Muscle of arm (tissue), 12 donors: ENCODE data around the gene C14orf93. TPM values are rescaled to one million over a fixed set of nuclear protein-coding genes. Genes with fewer than 3 reads are reported as not detected.
A peak's percentile ranks its signal among the peaks of the same experiment; 100 is the strongest.

ENCODE experiments used
- DNase-seq: peaks from one replicate; pipeline ENCODE4 v3.0.0-alpha.2; 2013
- polyA plus RNA-seq, 12 donors: library from polyadenylated mRNA; unstranded; fragments of 120-200 nt; gene quantifications; one replicate each; pipeline ENCODE4 v1.2.1, GENCODE V29; 2013; ENCODE audit not compliant: insufficient read length in 12 of 12

C14orf93 gene
- polyA plus RNA-seq, 12 donors = 8.9 to 17.0 (median 11.6) TPM; not detected in 1

DNA sequence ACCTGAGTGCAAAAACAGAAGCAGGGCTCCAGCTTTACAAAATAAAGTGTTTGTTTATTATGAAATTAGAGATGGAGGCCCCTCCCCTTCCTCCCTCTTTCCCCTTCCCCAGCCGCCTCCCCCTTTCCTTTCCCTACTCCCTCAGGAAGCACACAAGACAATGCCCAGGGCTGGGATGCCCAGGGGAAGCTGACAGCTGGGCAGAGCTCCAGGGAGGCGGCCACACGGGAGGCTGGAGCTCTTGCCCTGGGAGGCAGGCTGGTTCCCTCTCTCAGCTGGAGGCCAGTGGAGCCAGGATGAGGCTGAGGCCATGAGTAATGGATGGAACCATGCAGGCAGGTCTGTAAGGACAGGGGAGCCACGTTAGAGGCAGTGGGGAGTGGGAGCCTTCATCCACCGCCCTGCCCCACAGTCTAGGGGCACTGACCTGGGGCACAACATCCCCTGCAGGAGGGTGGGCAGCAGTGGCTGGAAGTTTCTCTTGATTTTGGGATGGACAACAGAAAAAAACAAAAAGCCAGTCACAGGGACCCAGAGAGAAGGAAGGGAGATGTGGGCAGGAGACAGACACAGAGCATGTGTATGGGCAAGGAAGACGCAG is 37.2 kb upstream of the C14orf93 start:
- no peak for DNase-seq

DNA sequence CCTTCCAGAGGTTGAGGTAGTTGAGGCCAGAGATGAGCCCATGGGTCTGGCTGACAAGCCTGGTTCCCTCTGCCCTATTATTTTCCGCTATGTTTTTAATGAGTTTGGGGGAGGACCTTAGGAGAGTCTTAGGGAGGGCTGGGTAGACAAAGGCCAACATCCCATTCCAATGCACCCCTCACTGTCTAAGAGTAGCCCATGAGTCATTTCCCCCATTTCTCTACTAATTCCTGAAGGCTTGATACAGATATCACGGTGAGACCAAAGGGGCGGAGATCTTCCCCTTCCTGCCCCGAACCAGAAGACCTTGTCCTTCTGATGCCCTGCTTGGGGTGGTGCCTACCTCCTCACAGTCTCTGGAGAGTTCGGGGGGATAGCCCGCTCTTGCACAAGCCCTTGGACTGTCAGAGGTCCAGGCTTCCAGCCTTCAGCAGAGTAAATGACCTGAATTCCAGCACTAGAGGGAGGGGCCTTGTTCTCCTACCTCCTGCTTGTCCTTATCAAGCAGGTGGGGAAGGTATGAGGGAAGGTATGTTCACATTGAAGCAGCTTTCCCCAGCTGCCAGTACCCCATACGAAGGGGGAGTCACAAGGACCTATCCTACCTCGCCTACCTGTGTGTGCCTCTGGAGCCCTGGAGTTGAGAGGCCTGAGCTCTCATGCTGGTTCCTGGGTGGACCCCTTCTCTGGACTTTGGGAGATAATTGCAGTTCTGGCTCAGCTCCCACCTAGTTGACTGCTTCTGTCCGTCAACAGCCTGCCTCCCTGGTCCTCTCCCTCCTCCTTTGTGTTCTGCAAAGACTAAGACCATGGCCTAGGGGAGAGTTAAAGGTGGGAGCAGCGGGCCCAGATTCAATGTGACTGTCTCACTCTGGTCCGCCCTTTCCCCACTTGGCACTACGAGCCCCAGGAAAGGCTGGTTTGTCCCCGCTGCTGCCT is 35.7 kb upstream of the C14orf93 start:
- DNase-seq = no peak

DNA sequence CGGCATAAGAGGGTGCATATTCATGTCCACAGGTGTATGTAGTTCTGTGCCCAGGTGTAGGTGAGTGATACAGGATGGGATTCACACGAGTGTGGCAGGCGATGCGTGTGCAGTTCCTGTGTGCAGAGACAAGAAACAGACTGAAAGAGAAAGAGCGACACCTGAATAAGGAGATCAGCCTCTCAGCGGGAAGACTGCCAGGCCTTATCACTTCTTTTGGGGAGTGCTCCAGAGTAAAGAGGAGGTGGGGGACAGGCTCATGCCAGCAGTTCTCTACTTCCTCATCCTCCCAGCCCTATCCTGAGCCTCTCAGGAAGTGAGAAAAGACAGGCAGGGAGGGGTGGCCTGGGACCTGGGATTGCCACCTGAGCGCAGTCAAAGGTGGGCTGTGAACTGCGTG is 34.9 kb upstream of the C14orf93 start:
- DNase-seq = no peak

DNA sequence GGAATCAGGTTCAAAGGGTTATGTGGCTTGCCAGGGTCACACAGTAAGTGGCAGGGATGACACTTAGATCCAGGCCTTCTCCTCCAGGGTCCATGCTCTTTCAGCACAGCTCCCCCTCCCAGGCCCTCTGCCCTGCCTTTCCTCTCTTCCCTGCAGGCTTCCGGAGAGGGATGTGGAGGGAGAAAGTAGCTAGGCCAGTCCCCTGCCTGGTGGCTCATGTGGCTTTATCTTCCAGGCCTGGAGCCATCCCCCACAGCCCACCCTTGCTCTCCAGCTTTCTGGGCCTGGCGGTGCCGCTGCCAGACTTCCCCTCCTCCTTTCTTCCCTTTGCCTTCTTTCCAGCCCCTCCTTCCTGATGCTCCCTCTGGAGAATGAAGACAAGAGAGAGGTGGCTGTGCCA is 33.8 kb upstream of the C14orf93 start:
- no peak for DNase-seq

DNA sequence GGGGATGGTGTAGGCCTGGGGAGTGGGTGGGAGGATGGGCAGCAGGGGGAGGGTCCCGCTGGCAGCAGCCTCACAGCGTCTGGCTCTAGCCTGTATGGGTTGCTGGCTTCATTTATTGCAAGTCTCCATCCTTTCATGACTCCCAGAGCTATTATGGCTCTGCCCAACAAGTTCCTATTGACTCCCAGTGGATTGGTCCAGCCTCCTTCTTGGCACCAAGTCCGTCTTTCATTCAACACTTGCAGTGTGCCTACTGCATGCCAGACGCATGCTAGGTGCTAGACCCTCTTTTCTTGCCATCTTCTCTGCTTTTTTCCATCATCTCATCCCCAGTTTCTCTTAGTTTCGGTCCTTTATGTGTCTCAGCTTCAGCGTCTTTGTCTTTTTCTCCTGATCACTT is 33.2 kb upstream of the C14orf93 start:
- no peak for DNase-seq

DNA sequence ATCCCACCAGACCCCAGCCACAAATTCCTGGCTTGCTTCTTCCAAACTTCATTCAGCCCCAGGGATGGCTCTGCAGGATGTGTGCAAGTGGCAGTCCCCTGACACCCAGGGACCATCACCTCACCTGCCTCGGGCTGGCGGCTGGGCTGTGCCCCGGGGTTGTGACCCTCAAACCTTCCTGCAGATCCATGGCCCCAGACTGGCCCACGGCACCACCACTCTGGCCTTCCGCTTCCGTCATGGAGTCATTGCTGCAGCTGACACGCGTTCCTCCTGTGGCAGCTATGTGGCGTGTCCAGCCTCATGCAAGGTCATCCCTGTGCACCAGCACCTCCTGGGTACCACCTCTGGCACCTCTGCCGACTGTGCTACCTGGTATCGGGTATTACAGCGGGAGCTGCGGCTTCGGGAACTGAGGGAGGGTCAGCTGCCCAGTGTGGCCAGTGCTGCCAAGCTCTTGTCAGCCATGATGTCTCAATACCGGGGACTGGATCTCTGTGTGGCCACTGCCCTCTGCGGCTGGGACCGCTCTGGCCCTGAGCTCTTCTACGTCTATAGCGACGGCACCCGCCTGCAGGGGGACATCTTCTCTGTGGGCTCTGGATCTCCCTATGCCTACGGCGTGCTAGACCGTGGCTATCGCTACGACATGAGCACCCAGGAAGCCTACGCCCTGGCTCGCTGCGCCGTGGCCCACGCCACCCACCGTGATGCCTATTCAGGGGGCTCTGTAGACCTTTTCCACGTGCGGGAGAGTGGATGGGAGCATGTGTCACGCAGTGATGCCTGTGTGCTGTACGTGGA is 32.4 kb upstream of the C14orf93 start, which contains the start of gene PSMB11:
Gene PSMB11 (plus strand): TSS at position 51 of the 804 bp plus-strand sequence. CDS start 14 bp downstream, at position 65.
- no peak for DNase-seq

DNA sequence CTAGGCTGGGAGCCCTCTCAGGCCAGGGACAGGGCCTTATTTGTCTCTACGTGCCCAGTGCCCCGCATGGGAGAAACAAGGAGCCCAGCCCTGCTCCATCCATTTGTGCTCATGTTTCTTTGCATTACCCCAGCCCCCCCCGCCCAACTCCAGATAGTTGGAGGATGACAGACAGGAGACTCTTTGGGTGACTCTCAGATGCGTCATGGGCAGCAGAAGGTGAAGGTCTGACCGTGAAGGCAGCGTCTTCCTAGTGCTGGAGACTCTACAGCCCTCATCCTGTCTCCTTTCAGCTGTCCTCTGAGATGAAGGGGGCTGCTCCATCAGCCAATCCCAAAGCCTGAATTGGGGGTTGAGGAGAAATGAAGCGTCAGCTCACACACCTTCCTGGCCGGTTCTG is 31.8 kb upstream of the C14orf93 start:
- DNase-seq = no peak

DNA sequence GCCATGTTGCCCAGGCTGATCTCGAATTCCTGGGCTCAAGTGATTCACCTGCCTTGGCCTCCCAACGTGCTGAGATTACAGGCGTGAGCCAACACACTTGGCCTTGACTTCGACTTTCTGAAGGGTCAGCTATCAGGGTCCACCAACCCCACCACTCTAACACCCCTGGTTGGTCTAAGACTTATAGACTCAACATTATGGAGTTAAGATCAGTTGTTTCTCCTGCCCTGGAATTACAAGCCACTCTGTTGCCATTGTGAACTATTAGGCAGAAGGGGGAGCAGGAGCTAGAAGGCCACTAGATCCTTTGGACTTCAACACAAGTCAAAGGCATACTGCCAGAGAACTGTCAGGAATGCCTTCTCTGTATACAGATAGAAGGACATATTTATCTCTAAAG is 30.2 kb upstream of the C14orf93 start:
- DNase-seq = no peak

DNA sequence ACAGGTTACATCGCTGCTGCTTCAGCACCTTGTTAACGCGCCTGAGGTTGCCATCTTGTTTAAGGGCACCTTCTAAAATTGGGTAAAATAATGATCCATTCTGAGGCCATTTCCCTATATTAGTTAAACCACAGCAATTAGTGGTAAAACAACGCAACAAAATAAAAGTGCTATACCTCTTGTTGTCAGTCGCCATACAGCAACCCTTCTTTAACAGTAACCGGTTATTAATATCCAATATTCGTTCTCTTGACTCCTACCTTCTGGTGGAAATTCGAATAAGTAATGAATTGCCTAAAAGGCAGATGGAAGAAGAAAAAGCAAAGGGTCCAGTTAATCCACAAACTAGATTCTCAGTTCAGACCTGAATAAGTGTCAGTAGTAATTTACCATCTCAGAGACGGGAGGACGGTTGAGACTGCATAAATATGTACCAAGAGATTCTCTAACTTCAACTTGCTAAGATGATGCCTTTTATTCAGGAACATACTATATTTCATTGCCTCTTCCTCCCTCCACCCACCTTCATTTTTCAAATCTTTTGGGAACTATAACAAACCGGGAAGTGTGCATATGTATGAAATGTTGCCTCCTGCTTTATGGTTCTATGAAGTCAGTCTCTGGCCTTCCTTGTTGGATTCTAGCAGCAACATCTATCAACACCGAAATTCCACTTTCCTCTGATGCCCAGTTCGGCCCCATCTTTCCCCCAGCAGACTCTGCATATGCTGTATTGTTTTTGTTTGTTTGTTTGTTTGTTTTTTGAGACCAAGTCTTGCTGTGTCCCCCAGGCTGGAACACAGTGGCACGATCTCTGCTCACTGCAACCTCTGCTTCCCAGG is 25.6 kb upstream of the C14orf93 start:
- no peak for DNase-seq

DNA sequence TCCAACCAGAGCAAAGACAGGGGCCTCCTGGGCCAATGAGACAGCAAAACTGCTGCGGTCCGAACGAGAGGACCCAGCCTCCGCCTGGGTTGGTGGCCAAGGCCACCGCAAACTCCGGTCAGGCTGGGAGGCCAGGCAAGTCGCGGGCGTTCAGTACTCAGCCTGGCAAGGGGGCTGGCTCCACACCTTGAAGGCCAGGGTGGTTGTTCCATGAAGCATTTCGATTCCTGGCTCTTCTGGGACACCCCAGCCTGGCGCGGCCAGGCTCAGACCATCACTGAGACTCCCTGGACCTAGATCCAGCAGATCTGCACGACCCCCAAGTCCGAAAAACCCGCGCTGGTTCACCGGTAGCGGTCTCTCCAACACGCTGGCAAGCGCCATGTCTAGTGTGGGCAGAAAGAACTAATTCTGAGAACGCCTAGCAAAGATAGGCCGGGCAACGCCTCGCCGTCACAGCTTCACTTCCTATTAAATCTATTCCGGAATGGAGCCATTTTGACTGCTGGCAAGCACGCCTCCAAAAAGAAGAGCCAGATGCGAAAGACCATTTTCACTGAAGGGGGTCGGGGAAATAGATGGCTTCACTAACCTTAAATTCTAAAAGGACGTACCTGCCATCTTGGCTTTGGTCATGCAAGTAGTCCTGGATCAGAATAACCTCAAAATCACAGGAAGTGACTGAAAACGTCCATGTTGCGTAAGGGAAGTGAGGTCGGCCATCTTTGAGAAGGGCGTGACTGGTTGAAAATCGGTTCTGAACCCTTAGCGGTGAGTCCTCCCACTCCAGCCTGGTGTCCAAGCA is 24.8 kb upstream of the C14orf93 start, which contains the start of gene PSMB5:
Gene PSMB5 (minus strand): TSS at position 403 of the 805 bp plus-strand sequence. CDS start 19 bp downstream, at position 384.
- peak; percentile 95 for DNase-seq

DNA sequence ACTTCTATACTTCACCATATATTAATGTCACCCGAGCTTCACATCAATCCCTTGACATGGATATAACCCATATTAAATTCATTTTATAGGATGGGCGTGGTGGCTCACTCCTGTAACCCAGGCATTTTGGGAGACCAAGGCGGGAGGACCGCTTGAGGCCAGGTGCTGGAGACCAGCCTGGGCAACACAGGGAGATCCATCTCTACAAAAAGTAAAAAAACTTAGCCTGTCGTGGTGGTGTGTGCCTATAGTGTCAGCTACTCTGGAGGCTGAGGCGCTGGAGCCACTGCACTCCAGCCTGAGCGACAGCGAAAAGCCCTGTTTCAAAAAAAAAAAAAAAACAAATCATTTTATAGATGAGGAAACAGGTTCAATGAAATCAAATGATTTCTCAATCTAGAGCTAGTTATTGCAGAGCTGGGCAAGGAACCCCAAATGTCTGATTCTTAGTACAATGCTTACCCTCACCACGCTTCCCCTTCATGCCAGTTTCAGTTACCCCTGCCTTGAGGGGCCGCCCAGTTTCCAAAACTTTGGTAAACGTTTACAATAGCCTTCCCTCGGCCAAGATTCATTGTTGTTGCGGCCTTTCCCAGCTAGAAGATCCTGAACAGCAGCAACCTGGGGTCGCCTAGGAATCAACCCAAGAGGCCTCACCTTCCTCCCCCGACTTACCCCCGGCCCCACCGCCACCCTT is 24.0 kb upstream of the C14orf93 start:
- DNase-seq = no peak

DNA sequence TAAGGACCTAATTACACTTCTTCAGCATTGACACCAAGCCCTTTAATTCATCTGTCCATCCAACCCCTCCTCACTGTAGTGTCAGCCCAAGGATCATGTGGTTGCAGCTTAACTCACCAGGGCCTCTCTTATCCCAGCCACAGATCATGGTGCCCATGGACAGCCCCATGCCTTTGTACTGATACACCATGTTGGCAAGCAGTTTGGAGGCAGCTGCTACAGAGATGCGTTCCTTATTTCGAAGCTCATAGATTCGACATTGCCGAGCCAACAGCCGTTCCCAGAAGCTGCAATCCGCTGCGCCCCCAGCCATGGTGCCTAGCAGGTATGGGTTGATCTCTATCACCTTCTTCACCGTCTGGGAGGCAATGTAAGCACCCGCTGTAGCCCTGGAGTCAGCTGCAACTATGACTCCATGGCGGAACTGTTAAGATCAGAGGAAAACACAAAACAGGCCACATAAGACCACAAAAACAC is 23.3 kb upstream of the C14orf93 start:
- DNase-seq = no peak

DNA sequence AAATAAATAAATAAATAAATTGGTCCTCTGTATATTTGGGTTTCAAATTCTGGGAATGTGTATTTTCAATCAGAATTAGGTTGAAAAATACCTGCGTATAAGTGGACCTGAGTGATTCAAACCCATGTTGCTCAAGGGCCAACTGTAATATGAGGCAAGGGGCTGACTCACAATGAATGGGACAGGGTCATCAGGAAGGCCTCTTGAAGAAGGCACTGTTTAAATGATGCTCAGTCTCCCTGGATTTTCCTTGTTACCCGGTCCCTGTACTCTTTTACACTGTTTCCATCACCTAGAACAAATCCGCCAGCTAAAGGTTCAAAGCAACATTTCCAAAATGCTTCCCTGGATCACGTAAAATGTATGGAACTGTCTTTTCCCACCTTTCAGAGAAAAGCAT is 21.0 kb upstream of the C14orf93 start:
- DNase-seq = no peak

DNA sequence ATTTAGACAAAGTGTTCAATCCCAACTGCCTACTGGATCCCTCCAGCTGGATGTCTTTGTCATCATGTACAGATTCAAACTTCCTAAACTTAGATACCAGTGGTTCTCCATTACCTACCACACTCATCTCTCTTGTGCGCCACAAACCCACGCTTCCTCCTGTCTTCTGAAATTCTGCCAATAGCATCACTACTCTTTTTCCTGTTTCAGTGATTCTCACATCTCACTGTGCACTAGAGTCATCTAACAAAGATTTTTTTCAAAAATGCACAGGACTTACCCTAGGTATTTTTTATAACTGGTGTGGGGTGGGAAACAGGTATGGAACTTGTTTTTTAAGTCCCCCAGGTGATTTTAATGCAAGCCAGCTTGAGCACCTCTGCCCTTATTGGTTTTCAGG is 18.9 kb upstream of the C14orf93 start:
- no peak for DNase-seq

DNA sequence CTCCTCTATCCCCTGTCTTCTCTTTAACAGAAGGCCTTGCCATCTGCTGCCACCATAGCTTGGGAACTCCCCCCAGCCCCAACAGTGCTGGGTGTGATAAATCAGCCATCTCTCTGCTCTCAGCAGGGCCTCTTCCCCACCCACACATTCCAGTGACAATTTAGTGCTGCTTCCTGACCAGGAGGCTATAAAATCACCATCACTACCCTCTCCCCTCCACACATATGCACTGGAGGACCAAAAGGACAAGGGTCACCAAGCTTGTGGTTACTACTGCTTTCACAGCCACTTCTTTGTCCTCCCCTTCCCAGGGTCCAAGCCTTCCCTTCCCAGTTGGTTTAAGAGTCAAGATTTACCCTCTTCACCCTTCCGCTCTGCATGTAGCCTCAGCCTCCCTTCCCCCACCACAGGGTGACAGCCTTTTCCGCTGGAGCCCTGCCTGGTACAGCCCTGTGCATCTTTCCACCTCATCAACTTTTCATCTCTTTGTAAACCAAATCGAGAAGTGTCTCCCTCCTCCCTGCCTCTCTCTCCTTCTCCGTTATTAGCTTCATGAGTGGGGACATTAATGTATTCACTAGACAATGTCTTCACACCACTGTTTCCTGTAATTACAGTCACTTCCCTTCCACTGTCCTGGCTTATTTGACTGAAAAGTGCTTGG is 15.3 kb upstream of the C14orf93 start:
- DNase-seq = no peak

DNA sequence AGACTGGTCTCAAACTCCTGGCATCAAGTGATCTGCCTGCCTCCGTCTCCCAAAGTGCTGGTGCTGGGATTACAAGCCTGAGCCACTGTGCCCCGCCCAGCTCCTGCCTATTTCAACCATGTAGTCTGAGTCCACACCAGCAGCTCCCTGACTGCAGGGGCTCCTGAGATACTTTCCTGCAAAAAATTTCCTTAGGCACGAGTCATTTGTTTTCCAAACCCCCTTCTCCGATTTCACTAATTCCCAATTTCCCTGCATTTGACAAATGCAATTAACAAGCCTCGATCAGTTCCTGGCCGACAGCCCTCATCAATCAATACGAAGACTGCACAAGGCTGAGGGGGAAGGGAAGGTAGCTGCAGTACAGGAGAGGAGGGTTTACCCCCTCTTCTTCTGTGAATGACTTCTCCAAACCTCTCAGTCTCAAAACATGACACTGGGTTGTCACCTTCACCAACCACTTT is 14.7 kb upstream of the C14orf93 start:
- DNase-seq = no peak

DNA sequence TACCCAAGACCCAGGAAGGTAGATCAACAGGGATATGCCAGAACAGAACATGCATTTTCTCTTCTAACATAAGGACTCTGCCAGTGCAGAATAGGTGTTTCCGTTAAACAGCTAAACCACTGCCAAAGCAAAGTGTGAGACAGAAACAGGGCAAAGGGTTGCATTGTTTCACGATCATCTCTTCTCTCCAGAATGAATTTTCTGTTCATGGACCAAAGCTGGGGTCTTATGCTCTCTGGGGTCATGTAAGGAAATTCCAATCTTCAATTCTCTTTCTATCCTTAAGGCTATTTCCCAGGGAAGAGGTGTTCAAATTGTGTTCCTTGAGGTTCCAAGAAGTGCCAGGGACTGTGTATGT is 13.8 kb upstream of the C14orf93 start:
- no peak for DNase-seq

DNA sequence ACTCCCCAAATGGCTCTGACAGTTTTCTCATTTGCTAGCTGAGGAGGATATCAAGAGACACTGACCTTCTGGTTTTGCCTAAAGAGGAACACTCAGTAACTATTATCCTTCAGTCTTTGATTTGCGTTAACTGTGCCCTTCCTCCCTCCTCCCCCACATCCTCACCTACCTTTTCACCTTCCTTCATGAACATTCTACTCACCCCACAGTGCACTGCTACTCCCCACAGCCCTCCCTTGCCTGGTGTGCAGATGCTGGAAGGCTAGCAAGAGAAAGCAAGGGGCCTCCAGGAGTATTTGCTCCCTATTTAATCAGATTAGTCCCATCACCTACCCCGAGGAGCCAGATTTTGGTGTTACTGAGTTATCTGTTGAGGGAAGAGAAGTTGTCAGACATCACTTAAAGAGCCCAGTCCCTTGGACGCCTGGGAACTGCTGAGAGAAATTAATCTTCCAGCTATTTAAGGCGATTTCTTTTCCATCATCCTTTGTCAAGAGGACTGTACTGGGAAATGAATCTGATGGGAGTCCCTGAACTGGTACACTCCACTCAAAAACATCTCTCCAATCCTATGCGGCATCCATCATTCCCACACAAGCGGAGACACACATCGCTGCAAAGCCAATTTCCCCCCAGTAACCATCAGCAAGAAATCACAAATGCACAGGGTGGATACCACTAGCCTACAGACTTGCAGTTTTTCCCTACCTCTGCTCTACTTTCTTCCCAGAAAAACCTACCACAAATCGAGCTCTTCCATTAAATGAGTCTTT is 13.3 kb upstream of the C14orf93 start:
- DNase-seq = no peak
